GM19452 (cell line): ENCODE data around the gene RTP3.
A peak's percentile ranks its signal among the peaks of the same experiment; 100 is the strongest.

ENCODE experiments used
- ATAC-seq: cut with Tn5 transposase; IDR thresholded peaks from one replicate; pipeline ENCODE4 v1.9.1; 2021; ENCODE audit not compliant: unreplicated experiment

Gene RTP3

DNA sequence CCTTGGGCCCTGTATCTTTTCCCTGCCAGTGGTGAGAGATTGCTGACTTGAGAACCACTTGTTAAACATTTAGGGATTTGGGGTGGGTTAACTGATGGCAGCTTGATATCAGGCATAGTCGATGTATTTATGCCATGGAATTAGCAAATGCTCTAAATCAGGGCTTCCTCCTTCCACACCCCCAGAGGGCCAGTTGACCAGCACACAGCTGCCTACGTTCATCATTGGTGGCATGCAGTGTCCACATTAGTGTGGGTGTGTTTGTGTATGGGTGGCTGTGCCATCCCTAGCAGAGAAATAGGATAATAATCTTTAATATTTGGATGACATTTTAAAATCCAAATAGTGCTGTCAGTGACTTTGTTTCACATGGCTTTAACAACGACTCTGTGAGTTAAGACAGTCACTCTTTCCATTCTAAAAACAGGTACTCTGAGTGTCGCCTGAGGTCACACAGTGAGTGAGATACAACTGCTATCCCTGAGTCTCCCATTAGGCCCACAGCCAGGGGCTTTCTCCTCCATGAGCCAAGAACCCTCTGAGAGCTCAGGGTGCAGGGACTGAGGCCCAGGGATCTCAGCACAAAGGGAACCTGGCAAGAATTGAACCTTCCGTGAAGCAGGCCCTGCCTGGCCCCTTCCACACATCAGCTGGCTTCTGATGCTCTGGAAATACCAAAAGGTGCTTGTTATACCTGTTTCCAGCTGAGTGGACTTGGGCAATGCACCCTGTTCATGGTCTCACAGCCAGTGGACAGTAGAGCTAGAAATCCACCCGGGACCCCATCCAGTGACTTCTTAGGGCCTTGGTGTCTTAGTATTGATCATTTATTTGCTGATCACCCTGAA is 28.8 kb upstream of the RTP3 start:
- no peak for ATAC-seq

DNA sequence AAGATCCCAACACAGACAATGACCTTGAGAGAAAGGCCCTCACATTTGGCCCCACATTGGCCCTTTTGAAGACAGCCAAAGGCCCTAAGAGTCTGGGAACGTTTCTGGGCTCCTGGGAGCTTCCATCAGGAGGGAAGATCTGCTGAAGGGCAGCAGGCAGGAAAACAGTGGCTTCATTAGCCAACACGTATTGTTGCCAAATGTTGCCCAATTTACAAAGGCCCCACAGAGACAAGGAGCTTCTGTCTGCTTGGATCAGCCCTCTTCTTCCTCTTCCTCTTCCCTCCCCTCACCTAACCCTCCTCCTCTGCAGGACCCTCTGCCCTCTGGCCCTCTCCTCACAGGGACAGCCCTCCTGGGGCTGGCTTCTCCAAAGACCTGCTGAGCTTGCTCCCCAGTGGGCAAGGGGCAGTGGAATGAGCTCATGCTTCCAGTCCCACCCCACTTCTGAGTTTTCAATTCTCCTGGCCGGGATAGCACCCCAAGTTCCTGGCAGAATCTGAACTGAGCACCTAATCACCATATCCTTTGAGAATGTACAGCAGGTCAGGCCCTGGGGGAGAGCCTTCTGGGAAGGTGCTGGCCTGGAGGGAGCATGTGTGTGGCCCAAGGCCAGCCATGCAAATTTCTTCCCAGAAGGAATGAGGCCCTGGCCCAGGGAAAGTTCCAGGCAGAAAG is 28.0 kb upstream of the RTP3 start:
- no peak for ATAC-seq

- ATAC-seq = no peak
Observed at GRCh38 chr3:46470831-46471230, 26.9 kb upstream of the RTP3 start.

- no peak for ATAC-seq
Observed at GRCh38 chr3:46471371-46471914, 26.3 kb upstream of the RTP3 start.

GRCh38 chr3:46472736-46473135 is 25.0 kb upstream of the RTP3 start:
- ATAC-seq = no peak

DNA sequence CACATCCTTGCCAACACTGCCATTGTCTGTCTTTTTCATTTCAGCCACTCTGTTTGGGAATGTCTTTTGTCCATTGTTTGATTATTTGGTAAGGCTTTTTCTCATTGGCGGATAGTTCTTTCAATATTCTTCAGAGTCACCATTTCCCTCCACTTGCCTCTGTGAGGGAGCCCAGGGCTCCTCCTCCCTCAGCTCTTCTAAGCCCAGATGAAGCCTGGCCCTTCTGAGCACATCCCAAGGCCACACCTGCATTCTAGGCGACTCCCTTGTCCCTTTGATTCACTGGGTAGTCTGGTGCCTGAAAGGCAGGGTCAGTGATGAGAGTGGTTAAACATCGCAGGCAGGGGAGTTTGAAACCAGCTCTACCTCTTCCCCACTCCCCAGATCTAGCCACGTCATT is 20.6 kb upstream of the RTP3 start:
- ATAC-seq = no peak

- no peak for ATAC-seq
Observed at GRCh38 chr3:46477756-46478155, 20.0 kb upstream of the RTP3 start.

GRCh38 chr3:46478341-46478740 is 19.4 kb upstream of the RTP3 start:
- ATAC-seq = no peak

DNA sequence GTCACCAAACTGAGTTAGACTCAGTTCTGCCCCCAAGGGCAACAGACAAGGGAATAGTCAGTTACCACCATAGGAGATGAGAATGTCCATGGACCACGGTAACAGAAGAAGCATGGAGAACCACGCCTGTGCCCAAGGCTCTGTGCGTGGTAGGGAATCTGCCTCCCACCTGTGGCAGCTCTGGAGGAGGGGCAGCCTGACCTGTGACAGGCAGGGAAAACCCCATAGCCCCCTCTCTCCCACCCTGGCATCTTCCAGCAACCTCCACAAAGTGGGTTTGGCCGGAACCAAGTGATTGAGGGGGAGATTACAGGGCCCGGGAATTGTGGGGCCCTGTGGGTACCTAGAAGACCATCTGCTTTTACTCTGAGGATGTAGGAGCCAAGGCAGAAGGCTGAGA is 18.8 kb upstream of the RTP3 start:
- ATAC-seq = no peak

GRCh38 chr3:46479696-46480095 is 18.1 kb upstream of the RTP3 start:
- no peak for ATAC-seq

GRCh38 chr3:46480491-46481195 is 17.1 kb upstream of the RTP3 start:
- ATAC-seq = no peak

DNA sequence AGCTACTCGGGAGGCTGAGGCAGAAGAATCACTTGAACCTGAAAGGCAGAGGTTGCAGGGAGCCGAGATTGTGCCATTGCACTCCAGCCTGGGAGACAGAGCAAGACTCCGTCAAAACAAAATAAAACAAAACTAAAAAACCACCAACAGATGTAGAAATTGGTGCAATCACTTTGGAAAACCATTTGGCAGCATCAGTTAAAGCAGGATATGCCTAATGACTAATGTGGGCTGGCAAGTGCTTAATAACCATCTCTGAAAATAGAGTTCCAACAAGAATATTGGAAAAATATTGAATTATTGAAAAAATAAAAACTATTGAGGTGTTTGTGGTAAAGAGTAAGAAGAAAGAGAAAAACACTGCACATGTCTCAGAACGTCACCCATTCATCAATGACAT is 16.1 kb upstream of the RTP3 start:
- ATAC-seq = no peak

- no peak for ATAC-seq
Observed at GRCh38 chr3:46482632-46483350, 15.0 kb upstream of the RTP3 start.

- ATAC-seq = no peak
Observed at GRCh38 chr3:46483825-46484224, 14.0 kb upstream of the RTP3 start.

DNA sequence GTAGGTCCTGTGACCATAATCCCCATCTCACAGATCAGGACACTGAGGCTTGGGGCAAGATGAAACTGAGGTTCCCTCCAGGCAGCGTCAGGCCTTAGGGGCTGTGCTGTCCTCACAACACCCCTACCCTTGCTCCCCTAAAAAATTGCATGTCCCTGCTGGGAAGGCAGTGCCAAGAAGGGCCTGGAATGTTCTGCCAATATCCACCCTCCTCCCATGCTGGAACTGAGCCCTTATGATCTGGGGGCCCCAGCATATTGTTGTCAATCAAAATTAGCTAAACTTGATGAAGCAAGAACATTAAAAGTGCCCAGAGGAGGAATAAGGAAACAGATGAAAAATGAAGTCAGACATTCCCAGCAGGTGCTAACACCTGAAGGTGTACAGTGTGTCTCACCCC is 13.4 kb upstream of the RTP3 start:
- ATAC-seq = no peak

DNA sequence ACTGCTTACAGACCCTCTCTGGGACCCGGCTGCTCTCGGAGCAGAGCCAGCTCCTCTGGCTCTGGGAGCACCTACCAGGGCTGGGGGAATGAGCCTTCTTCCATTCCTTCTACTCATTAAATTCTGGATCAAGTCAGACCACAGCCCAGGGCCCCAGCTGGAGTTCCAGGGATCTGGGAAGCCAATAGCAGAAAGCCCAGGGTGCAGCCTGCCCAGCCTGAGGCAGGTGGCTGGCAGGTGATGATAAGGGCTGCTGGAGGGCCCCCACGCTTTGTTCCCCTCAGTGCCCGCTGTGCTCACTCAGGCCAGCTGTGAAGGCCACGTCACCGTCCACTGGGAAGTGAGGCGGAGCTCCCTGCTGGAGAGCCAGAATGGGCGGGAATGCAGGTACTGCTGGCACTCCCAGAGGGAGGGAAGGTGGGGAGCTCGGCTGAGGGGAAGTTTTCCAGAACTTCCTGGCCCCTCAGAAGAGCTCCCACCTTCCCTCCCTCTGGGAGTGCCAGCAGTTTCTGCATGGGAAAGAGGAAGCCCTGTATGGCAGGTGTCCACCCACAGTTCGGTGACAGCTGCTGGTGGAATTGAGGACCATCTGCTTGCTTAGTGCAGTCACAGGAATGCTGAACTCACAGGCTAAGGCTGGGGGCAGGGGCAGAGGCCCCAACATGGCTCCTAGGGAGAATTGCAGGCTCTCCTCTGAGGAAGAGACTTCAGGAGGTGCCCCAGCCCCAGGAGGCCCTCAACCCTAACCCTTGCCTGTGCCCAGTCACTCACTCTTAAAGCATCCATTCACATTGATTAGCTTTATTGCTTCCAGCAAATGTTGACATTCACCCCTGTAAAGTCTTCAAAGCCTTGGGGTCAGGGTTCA is 12.6 kb upstream of the RTP3 start:
- no peak for ATAC-seq

- ATAC-seq = no peak
Observed at GRCh38 chr3:46485779-46486175, 12.0 kb upstream of the RTP3 start.

- peak; percentile 91 for ATAC-seq
Observed at GRCh38 chr3:46488735-46489361, 8.9 kb upstream of the RTP3 start.

DNA sequence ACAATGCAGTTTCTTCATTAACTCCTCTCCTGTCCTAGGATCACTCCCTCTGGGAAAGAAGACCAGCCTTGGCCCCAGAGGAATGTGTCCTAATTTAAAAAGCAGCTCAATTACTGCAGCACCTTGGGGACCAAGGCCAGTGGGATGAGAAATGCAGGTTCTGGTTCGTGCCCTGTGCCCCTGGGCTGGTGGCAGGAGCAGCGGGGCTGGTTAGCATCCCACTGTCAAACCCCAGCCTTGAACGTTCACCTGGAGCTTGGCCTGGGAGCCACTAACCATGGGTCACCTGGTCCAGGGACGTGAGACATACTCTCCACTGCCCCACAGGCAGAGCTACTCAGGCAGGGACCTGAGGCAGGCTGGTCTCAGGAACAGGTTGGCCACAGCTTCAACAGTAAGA is 8.4 kb upstream of the RTP3 start:
- ATAC-seq = no peak

- ATAC-seq = no peak
Observed at GRCh38 chr3:46489875-46490274, 7.9 kb upstream of the RTP3 start.
